Mesothelial cell of epicardium (in vitro differentiated cells): ENCODE results near the gene GRK4. TPM values are rescaled to one million over a fixed set of nuclear protein-coding genes. Genes with fewer than 3 reads are reported as not detected.
A peak's percentile ranks its signal among the peaks of the same experiment; 100 is the strongest.

Experiments used
- DNase-seq, 2 experiments: peaks; one replicate each; pipeline ENCODE4 v3.0.0; 2021; ENCODE audit warnings: low spot score in 2 of 2; ENCODE audit not compliant: unreplicated experiment in 2 of 2
- H3K27ac Mint-ChIP-seq: 2 replicates; pipeline ENCODE4 v1.8.0; 2021; ENCODE audit warnings: mixed read lengths
- H3K27me3 Mint-ChIP-seq: 2 replicates; pipeline ENCODE4 v1.8.0; 2021; ENCODE audit warnings: low read depth, mixed read lengths
- H3K36me3 Mint-ChIP-seq: 2 replicates; pipeline ENCODE4 v1.8.0; 2021; ENCODE audit warnings: mixed read lengths
- H3K4me1 Mint-ChIP-seq: 2 replicates; pipeline ENCODE4 v1.8.0; 2021; ENCODE audit warnings: mixed read lengths
- H3K4me3 Mint-ChIP-seq: 2 replicates; pipeline ENCODE4 v1.8.0; 2021; ENCODE audit warnings: mild to moderate bottlenecking, moderate library complexity, mixed read lengths
- H3K9me3 Mint-ChIP-seq: 2 replicates; pipeline ENCODE4 v1.8.0; 2021; ENCODE audit warnings: mixed read lengths
- CTCF ChIP-seq: fragments of 200-600 bp; sonication (generic); IDR thresholded peaks from one replicate; pipeline ENCODE4 v1.5.0; 2021; ENCODE audit warnings: antibody characterized with exemption; ENCODE audit not compliant: unreplicated experiment
- total RNA-seq: library from RNA; stranded (reverse); gene quantifications from 3 replicates; pipeline ENCODE4 v1.2.1, GENCODE V29; 2021

Gene GRK4
- total RNA-seq, 1 donor from 2014 or later = 18.4 TPM

GRCh38 chr4:2933566-2934076 lies 29.8 kb upstream of the GRK4 start:
- H3K27ac Mint-ChIP-seq = peak overlapping the region; percentile 90
- no peaks in the 10 kb centered on the region for H3K9me3 Mint-ChIP-seq
- TF ChIP-seq CTCF = no peak
- H3K36me3 Mint-ChIP-seq = peaks cover 7% of the 10 kb centered on the region
- H3K27me3 Mint-ChIP-seq = no peaks in the 10 kb centered on the region
- peak in 1 of 2 experiments; percentile 20 for DNase-seq
- peaks cover 29% of the 10 kb centered on the region for H3K4me1 Mint-ChIP-seq
- H3K4me3 Mint-ChIP-seq = peak overlapping the region; percentile 80

GRCh38 chr4:2934077-2934812 lies 29.1 kb upstream of the GRK4 start:
- Mint-ChIP-seq H3K4me3 (peak overlapping the region; percentile 80), H3K36me3 (peaks cover 8% of the 10 kb centered on the region), H3K27me3 (no peaks in the 10 kb centered on the region), H3K4me1 (peaks cover 29% of the 10 kb centered on the region), H3K9me3 (no peaks in the 10 kb centered on the region), H3K27ac (no peak overlapping the region)
- DNase-seq = peak; percentile 35 to 59
- no peak for TF ChIP-seq CTCF

GRCh38 chr4:2934813-2935761 lies 28.3 kb upstream of the GRK4 start:
- H3K9me3 Mint-ChIP-seq = no peaks in the 10 kb centered on the region
- H3K27me3 Mint-ChIP-seq = no peaks in the 10 kb centered on the region
- peaks cover 8% of the 10 kb centered on the region for H3K36me3 Mint-ChIP-seq
- no peak for TF ChIP-seq CTCF
- H3K4me1 Mint-ChIP-seq = peaks cover 29% of the 10 kb centered on the region
- peak; percentile 99 for DNase-seq
- peak overlapping the region; percentile 78 for H3K4me3 Mint-ChIP-seq
- H3K27ac Mint-ChIP-seq = peak overlapping the region; percentile 88

GRCh38 chr4:2935762-2936743 lies 27.3 kb upstream of the GRK4 start:
- Mint-ChIP-seq H3K9me3 (no peaks in the 10 kb centered on the region), H3K4me1 (peaks cover 29% of the 10 kb centered on the region), H3K27ac (peak overlapping the region; percentile 88), H3K36me3 (peaks cover 8% of the 10 kb centered on the region), H3K4me3 (peak overlapping the region; percentile 78), H3K27me3 (no peaks in the 10 kb centered on the region)
- DNase-seq = peak in 1 of 2 experiments; percentile 12
- TF ChIP-seq CTCF = no peak

- Mint-ChIP-seq H3K27me3 (no peaks in the 10 kb centered on the region), H3K27ac (peak overlapping the region; percentile 70), H3K4me1 (peaks cover 29% of the 10 kb centered on the region), H3K4me3 (peak overlapping the region; percentile 78), H3K9me3 (no peaks in the 10 kb centered on the region), H3K36me3 (peaks cover 8% of the 10 kb centered on the region)
- TF ChIP-seq CTCF = no peak
- DNase-seq = peak in 1 of 2 experiments; percentile 5
Measured at GRCh38 chr4:2936773-2937145, 26.6 kb upstream of the GRK4 start.
